GM23248 (cell line): ENCODE measurements around the gene C2orf74. TPM values are rescaled to one million over a fixed set of nuclear protein-coding genes. Genes with fewer than 3 reads are reported as not detected.
"Not testable (repeated sequence)": the region's sequence is repeated elsewhere in the genome, so short reads cannot be mapped to it uniquely, and the experiment has no call there.

Experiments
- DNase-seq: peaks from one replicate; pipeline ENCODE4 v3.0.0-alpha.2; 2015
- H2AFZ ChIP-seq: fragments of 200-600 bp; sonication (generic); 2 replicates; pipeline ENCODE4 v1.6.1; 2016; ENCODE audit warnings: antibody characterized with exemption
- H3F3A ChIP-seq: fragments of 200-600 bp; sonication (generic); 2 replicates; pipeline ENCODE4 v1.6.1; 2016; ENCODE audit warnings: mild to moderate bottlenecking, antibody characterized with exemption, mixed run types; ENCODE audit not compliant: insufficient read depth
- H3K27ac ChIP-seq: fragments of 200-600 bp; sonication (generic); 2 replicates; pipeline ENCODE4 v1.5.1; 2016; ENCODE audit warnings: mild to moderate bottlenecking
- H3K27me3 ChIP-seq: fragments of 200-600 bp; sonication (generic); replicated peaks from 2 replicates; pipeline ENCODE4 v1.6.1; 2016; ENCODE audit warnings: mild to moderate bottlenecking; ENCODE audit not compliant: insufficient read depth
- H3K36me3 ChIP-seq: fragments of 200-600 bp; sonication (generic); 2 replicates; pipeline ENCODE4 v1.6.1; 2016; ENCODE audit warnings: low read depth, mild to moderate bottlenecking
- H3K4me1 ChIP-seq: fragments of 200-600 bp; sonication (generic); 2 replicates; pipeline ENCODE4 v1.6.1; 2016; ENCODE audit warnings: mild to moderate bottlenecking; ENCODE audit not compliant: insufficient read depth
- H3K4me2 ChIP-seq: fragments of 200-600 bp; sonication (generic); one replicate; pipeline ENCODE4 v1.6.1; 2016; ENCODE audit warnings: mild to moderate bottlenecking; ENCODE audit not compliant: unreplicated experiment
- H3K4me3 ChIP-seq: fragments of 200-600 bp; sonication (generic); 2 replicates; pipeline ENCODE4 v1.5.1; 2016; ENCODE audit warnings: mild to moderate bottlenecking
- H3K79me2 ChIP-seq: fragments of 200-600 bp; sonication (generic); 2 replicates; pipeline ENCODE4 v1.6.1; 2016; ENCODE audit warnings: mild to moderate bottlenecking; ENCODE audit not compliant: insufficient read depth
- H3K9ac ChIP-seq: fragments of 200-600 bp; sonication (generic); 2 replicates; pipeline ENCODE4 v1.6.1; 2016; ENCODE audit warnings: mild to moderate bottlenecking
- H3K9me2 ChIP-seq: fragments of 200-600 bp; sonication (generic); 2 replicates; pipeline ENCODE4 v1.6.1; 2016; ENCODE audit warnings: mixed run types, mild to moderate bottlenecking, moderate library complexity; ENCODE audit not compliant: insufficient read depth
- H3K9me3 ChIP-seq: fragments of 200-600 bp; sonication (generic); one replicate; pipeline ENCODE4 v1.6.1; 2017; ENCODE audit warnings: low read depth
- H4K20me1 ChIP-seq: fragments of 200-600 bp; sonication (generic); 2 replicates; pipeline ENCODE4 v1.6.0; 2016; ENCODE audit not compliant: insufficient read depth
- EZH2 ChIP-seq: fragments of 200-600 bp; sonication (generic); IDR thresholded peaks from 2 replicates; pipeline ENCODE4 v1.6.1; 2018; ENCODE audit warnings: antibody characterized with exemption, mild to moderate bottlenecking; ENCODE audit not compliant: insufficient read depth, poor library complexity, severe bottlenecking
- EZH2phosphoT487 ChIP-seq: fragments of 200-600 bp; sonication (generic); IDR thresholded peaks from 2 replicates; pipeline ENCODE4 v1.6.1; 2018; ENCODE audit warnings: antibody characterized with exemption, moderate library complexity, mild to moderate bottlenecking, low read depth; ENCODE audit not compliant: insufficient read depth
- WGBS, 2 experiments: methylation state at CpG; one replicate each; pipeline ENCODE4 v1.1.6; 2015 to 2017; ENCODE audit warnings: low lambda C conversion rate in 2 of 2, low coverage in 1 of 2; ENCODE audit errors: missing lambda C conversion rate in 2 of 2; 5-methylcytosine and 5-hydroxymethylcytosine counted together
- in situ Hi-C: fragments of 300-500 bp; cut with MboI; formaldehyde crosslinking; loops from 2 replicates; pipeline ENCODE4 v1.15.0; 2020
- polyA plus RNA-seq: library from polyadenylated mRNA; unstranded; fragments of >200 nt; fragmentation: Nextera tagmentation; extraction: Ambion mirVana; gene quantifications from 2 replicates; pipeline ENCODE4 v1.2.1, GENCODE V29; 2016
- total RNA-seq: library from RNA; depleted of rRNA; stranded (reverse); fragments of >200 nt; shearing (Covaris generic); gene quantifications from 2 replicates; pipeline ENCODE4 v1.2.3, GENCODE V29; 2014

The C2orf74 gene
- total and polyA plus RNA-seq, 2 experiments from 2014 or later, result 7.7 to 14.2 TPM

- in situ Hi-C loops, result no loop called here
- H3K9me2 ChIP-seq, result no peaks in the 10 kb centered on the region
- peaks cover 9% of the 10 kb centered on the region; the same call in 1 of the 2 replicates for H3K79me2 ChIP-seq
- WGBS, 2 experiments, result 100% methylated on average over 1 of the region's 1 CpG
- no peak for TF ChIP-seq EZH2phosphoT487
- H3K9me3 ChIP-seq, result no peaks in the 10 kb centered on the region
- H3K4me2 ChIP-seq, result no peak overlapping the region
- no peaks in the 10 kb centered on the region for H3K36me3 ChIP-seq
- H3K4me3 ChIP-seq, result no peak overlapping the region
- H3K9ac ChIP-seq, result no peak overlapping the region
- H3K27me3 ChIP-seq, result no peaks in the 10 kb centered on the region
- H3F3A ChIP-seq, result no peaks in the 10 kb centered on the region
- no peak for DNase-seq
- no peak overlapping the region for H2AFZ ChIP-seq
- peaks cover 4% of the 10 kb centered on the region; the same call in 1 of the 2 replicates for H3K4me1 ChIP-seq
- H4K20me1 ChIP-seq, result no peaks in the 10 kb centered on the region
- no peak overlapping the region for H3K27ac ChIP-seq
Observed at GRCh38 chr2:61141151-61141550, 20.8 kb upstream of the C2orf74 start.

GRCh38 chr2:61144697-61145268, 17.2 kb upstream of the C2orf74 start:
- no peak for TF ChIP-seq EZH2phosphoT487
- TF ChIP-seq EZH2, result no peak

GRCh38 chr2:61145990-61146389, 16.0 kb upstream of the C2orf74 start:
- no peak overlapping the region for H3K9ac ChIP-seq
- H3K9me3 ChIP-seq, result no peaks in the 10 kb centered on the region
- no peak overlapping the region for H3K4me2 ChIP-seq
- H3F3A ChIP-seq, result no peaks in the 10 kb centered on the region
- no peaks in the 10 kb centered on the region for H3K27me3 ChIP-seq
- 96 to 98% methylated on average over 2 of the region's 2 CpGs for WGBS, 2 experiments
- TF ChIP-seq EZH2phosphoT487 (no peak), EZH2 (no peak)
- no peak for DNase-seq
- H3K27ac ChIP-seq, result no peak overlapping the region
- H3K79me2 ChIP-seq, result peaks cover 9% of the 10 kb centered on the region; the same call in 1 of the 2 replicates
- no peaks in the 10 kb centered on the region for H3K36me3 ChIP-seq
- in situ Hi-C loops, result no loop called here
- H3K9me2 ChIP-seq, result no peaks in the 10 kb centered on the region
- no peaks in the 10 kb centered on the region for H4K20me1 ChIP-seq
- no peak overlapping the region; the same call in 1 of the 2 replicates for H3K4me3 ChIP-seq
- no peak overlapping the region for H2AFZ ChIP-seq
- peaks cover 4% of the 10 kb centered on the region; the same call in 1 of the 2 replicates for H3K4me1 ChIP-seq

More at GRCh38 chr2:61144697-61145268, 17.2 kb upstream of the C2orf74 start:
- Histone ChIP-seq H3K36me3 (no peaks in the 10 kb centered on the region), H3K9me3 (no peaks in the 10 kb centered on the region), H3F3A (no peaks in the 10 kb centered on the region), H3K27me3 (no peaks in the 10 kb centered on the region), H2AFZ (peak overlapping the region; percentile 82), H3K4me3 (peak overlapping the region; percentile 79), H3K9me2 (no peaks in the 10 kb centered on the region), H3K4me1 (peaks cover 4% of the 10 kb centered on the region; the same call in 1 of the 2 replicates), H4K20me1 (no peaks in the 10 kb centered on the region), H3K27ac (peak overlapping the region; percentile 47), H3K79me2 (peaks cover 9% of the 10 kb centered on the region; the same call in 1 of the 2 replicates), H3K4me2 (peak overlapping the region; percentile 86), H3K9ac (peak overlapping the region; percentile 78)
- DNase-seq, result peak; percentile 99
- in situ Hi-C loops, result no loop called here
- 5% methylated on average over 31 of the region's 31 CpGs for WGBS, 2 experiments

GRCh38 chr2:61148091-61148490, 13.9 kb upstream of the C2orf74 start:
- H3K9ac ChIP-seq, H3K4me1 ChIP-seq, H3K9me3 ChIP-seq, H3K9me2 ChIP-seq, H3K4me2 ChIP-seq, H3K4me3 ChIP-seq, H3F3A ChIP-seq, H2AFZ ChIP-seq, DNase-seq, H4K20me1 ChIP-seq, H3K27me3 ChIP-seq, H3K27ac ChIP-seq, H3K79me2 ChIP-seq, in situ Hi-C loops, H3K36me3 ChIP-seq: not testable (repeated sequence)
- WGBS, 2 experiments, result 92 to 96% methylated on average over 5 of the region's 5 CpGs

GRCh38 chr2:61149074-61149473, 12.9 kb upstream of the C2orf74 start:
- H3K79me2 ChIP-seq, result peaks cover 9% of the 10 kb centered on the region; the same call in 1 of the 2 replicates
- TF ChIP-seq EZH2, result no peak
- no peak for TF ChIP-seq EZH2phosphoT487
- H3K4me2 ChIP-seq, result no peak overlapping the region
- H2AFZ ChIP-seq, result no peak overlapping the region
- H3K27ac ChIP-seq, result no peak overlapping the region
- H3K9me3 ChIP-seq, result no peaks in the 10 kb centered on the region
- no peaks in the 10 kb centered on the region for H3F3A ChIP-seq
- WGBS, 2 experiments, result 95 to 97% methylated on average over 6 of the region's 6 CpGs
- DNase-seq, result no peak
- no peak overlapping the region for H3K4me3 ChIP-seq
- no peaks in the 10 kb centered on the region for H3K27me3 ChIP-seq
- H3K9ac ChIP-seq, result no peak overlapping the region
- H3K4me1 ChIP-seq, result peaks cover 4% of the 10 kb centered on the region; the same call in 1 of the 2 replicates
- H3K36me3 ChIP-seq, result no peaks in the 10 kb centered on the region
- no peaks in the 10 kb centered on the region for H4K20me1 ChIP-seq
- H3K9me2 ChIP-seq, result no peaks in the 10 kb centered on the region
- in situ Hi-C loops, result no loop called here
